K562 (cell line): ENCODE data around the gene CMTR1. TPM values are rescaled to one million over a fixed set of nuclear protein-coding genes. Genes with fewer than 3 reads are reported as not detected.

Experiments
- ATAC-seq: fragments of 200-7000 bp; cut with Tn5 transposase; 3 replicates; pipeline ENCODE4 v1.9.1; 2020; ENCODE audit warnings: moderate library complexity
- BruUV-seq: library from RNA; stranded (reverse); fragments of 400-500 nt; replicated peaks from 2 replicates; lab custom pipeline; 2021; lab: Mats Ljungman, UMichigan
- CTCF ChIA-PET: fragments of 300-600 bp; formaldehyde crosslinking; extraction: SDS; loops from one replicate; lab custom pipeline; 2021; ENCODE audit warnings: low intra/inter-chr PET ratio; lab: Yijun Ruan, JAX
- POLR2A ChIA-PET: fragments of 300-600, 350-650 bp; sonication (Branson Sonifier 250); formaldehyde crosslinking; extraction: SDS; loops from one replicate; lab custom pipeline; 2021; ENCODE audit warnings: antibody characterized with exemption, inconsistent platforms; lab: Yijun Ruan, JAX
- DNase-seq, 4 experiments: peaks; one replicate each; pipeline versions ENCODE4 v3.0.0 to v3.0.0-alpha.2; 2011 to 2018; ENCODE audit warnings: low spot score in 3 of 4, mixed read lengths in 3 of 4; ENCODE audit errors: extremely low read depth in 1 of 4
- FAIRE-seq: peaks from 2 replicates; lab custom pipeline; 2011; peaks lifted over from hg19 to GRCh38; lab: Jason Lieb, UNC
- H2AFZ ChIP-seq: 2 replicates; pipeline ENCODE4 v1.6.0; 2011; ENCODE audit warnings: low read depth, low read length, control low read depth, inconsistent platforms
- H3K27ac ChIP-seq: fragments of 200-600 bp; 3 replicates; pipeline ENCODE4 v1.8.0; 2011; ENCODE audit warnings: low read depth, mild to moderate bottlenecking, control low read depth, inconsistent platforms, low read length, moderate library complexity, mixed read lengths; ENCODE audit errors: extremely low read depth
- H3K27me3 ChIP-seq, 2 experiments: fragments of 300-600 bp in 1 of 2; 2 replicates in 1 of 2; 3 replicates in 1 of 2; pipeline versions ENCODE4 v1.6.0 to v1.8.0; 2011; ENCODE audit warnings: inconsistent platforms in 2 of 2, low read length in 2 of 2, mild to moderate bottlenecking in 1 of 2, mixed read lengths in 1 of 2, moderate library complexity in 1 of 2; ENCODE audit not compliant: control insufficient read depth in 2 of 2, insufficient read depth in 2 of 2
- H3K36me3 ChIP-seq: fragments of 300-600 bp; 3 replicates; pipeline ENCODE4 v1.8.0; 2011; ENCODE audit warnings: mild to moderate bottlenecking, low read length, inconsistent platforms; ENCODE audit not compliant: control insufficient read depth, insufficient read depth
- H3K4me1 ChIP-seq, 2 experiments: fragments of 200-600 bp in 1 of 2; replicated peaks in 1 of 2; 2 replicates in 1 of 2; 3 replicates in 1 of 2; pipeline versions ENCODE4 v1.5.1 to v1.8.0; 2011; ENCODE audit warnings: inconsistent platforms in 2 of 2, low read length in 2 of 2, mild to moderate bottlenecking in 1 of 2, mixed read lengths in 1 of 2, moderate library complexity in 1 of 2; ENCODE audit not compliant: control insufficient read depth in 2 of 2, insufficient read depth in 2 of 2
- H3K4me2 ChIP-seq: 2 replicates; pipeline ENCODE4 v1.6.1; 2011; ENCODE audit warnings: low read length, control low read depth, inconsistent platforms, mixed read lengths; ENCODE audit not compliant: insufficient read depth
- H3K4me3 ChIP-seq: fragments of 200-600 bp; sonication (generic), shearing (Covaris generic); 2 replicates; pipeline ENCODE4 v1.5.1; 2016; ENCODE audit warnings: control low read depth, inconsistent platforms
- H3K79me2 ChIP-seq: fragments of 200-600 bp; 3 replicates; pipeline ENCODE4 v1.8.0; 2011; ENCODE audit warnings: low read length, inconsistent platforms; ENCODE audit not compliant: control insufficient read depth, insufficient read depth
- H3K9ac ChIP-seq, 2 experiments: 2 replicates each; pipeline versions ENCODE4 v1.6.0 to v1.6.1; 2011; ENCODE audit warnings: low read depth in 2 of 2, low read length in 2 of 2, control low read depth in 1 of 2, inconsistent platforms in 1 of 2, mild to moderate bottlenecking in 1 of 2, mixed read lengths in 1 of 2; ENCODE audit not compliant: insufficient read depth in 1 of 2
- H3K9me1 ChIP-seq: one replicate; pipeline ENCODE4 v1.6.0; 2011; ENCODE audit warnings: inconsistent platforms, mild to moderate bottlenecking, low read length, moderate library complexity; ENCODE audit not compliant: control insufficient read depth, insufficient read depth
- H3K9me3 ChIP-seq: replicated peaks from 2 replicates; pipeline ENCODE4 v1.5.1; 2011; ENCODE audit warnings: low read depth, low read length, inconsistent platforms; ENCODE audit not compliant: control insufficient read depth, insufficient read depth
- H4K20me1 ChIP-seq: replicated peaks from 2 replicates; pipeline ENCODE4 v1.6.1; 2011; ENCODE audit warnings: low read length, inconsistent platforms, mixed read lengths; ENCODE audit not compliant: control insufficient read depth, insufficient read depth
- CCNT2 ChIP-seq: IDR thresholded peaks from 2 replicates; pipeline ENCODE4 v1.6.1; 2011; ENCODE audit warnings: borderline replicate concordance, low read depth, mild to moderate bottlenecking, moderate library complexity, mixed read lengths, low read length; ENCODE audit not compliant: insufficient read length; ENCODE audit errors: extremely low read depth
- HDAC1 ChIP-seq, 2 experiments: fragments of 450-650 bp; IDR thresholded peaks; 2 replicates each; pipeline ENCODE4 v1.6.1; 2016 to 2017; ENCODE audit warnings: inconsistent platforms in 1 of 2, mild to moderate bottlenecking in 1 of 2, moderate library complexity in 1 of 2
- ZNF316 ChIP-seq: fragments of 450-650 bp; IDR thresholded peaks from 2 replicates; pipeline ENCODE4 v1.6.1; 2016
- WGBS: fragments of 100-300 bp; shearing (Covaris generic); methylation state at CpG from one replicate; pipeline ENCODE4 v1.1.6; 2016; ENCODE audit warnings: low coverage, mixed read lengths; ENCODE audit not compliant: insufficient coverage; ENCODE audit errors: missing lambda C conversion rate; 5-methylcytosine and 5-hydroxymethylcytosine counted together
- in situ Hi-C: fragments of 300-500 bp; cut with MboI; formaldehyde crosslinking; loops from 4 replicates; pipeline ENCODE4 v1.15.0; 2018; ENCODE audit warnings: inconsistent platforms, mixed read lengths
- intact Hi-C: fragments of 100-400 bp; cut with micrococcal nuclease; formaldehyde crosslinking; loops from 2 replicates; pipeline ENCODE4 v1.14.2; 2022
- polyA plus RNA-seq, 8 experiments: library from polyadenylated mRNA; depleted of rRNA in 4 of 8; stranded (reverse) in 5 of 8; unstranded in 3 of 8; fragments of >200 nt; fragmentation: Nextera tagmentation in 2 of 8; fragmentation: Illumina TruSeq in 1 of 8; extraction: Ambion mirVana in 2 of 8; extraction: Trizol in 1 of 8; gene quantifications; 2 replicates each; pipeline versions ENCODE4 v1.2.1 to v1.2.3, GENCODE V29; 2011 to 2014; ENCODE audit warnings: inconsistent platforms in 1 of 8, missing spikeins in 1 of 8
- total RNA-seq, 7 experiments: library from RNA; depleted of rRNA in 6 of 7; stranded (reverse); fragments of >200 nt in 6 of 7; fragmentation: Illumina TruSeq in 2 of 7; extraction: Trizol in 2 of 7; gene quantifications; 2 replicates each; pipeline versions ENCODE4 v1.2.1 to v1.2.3, GENCODE V29; 2011 to 2021; ENCODE audit warnings: low replicate concordance in 1 of 7
- TF ChIP-seq, protein P1 (sequence below), 2 experiments: fragments of 450-650 bp; IDR thresholded peaks; 2 replicates each; pipeline ENCODE4 v1.6.1; 2016
- TF ChIP-seq, protein P2 (sequence below): fragments of 250-450 bp; sonication (Bioruptor Pico); IDR thresholded peaks from 2 replicates; pipeline ENCODE4 v1.5.0; 2021; ENCODE audit warnings: mild to moderate bottlenecking, borderline replicate concordance

The CMTR1 gene
- total and polyA plus RNA-seq, 9 of the 15 experiments (the other 6 are each of a cell fraction or from before 2014, with no cell fraction given) = 2.9 to 63.5 (median 49.5) TPM

DNA sequence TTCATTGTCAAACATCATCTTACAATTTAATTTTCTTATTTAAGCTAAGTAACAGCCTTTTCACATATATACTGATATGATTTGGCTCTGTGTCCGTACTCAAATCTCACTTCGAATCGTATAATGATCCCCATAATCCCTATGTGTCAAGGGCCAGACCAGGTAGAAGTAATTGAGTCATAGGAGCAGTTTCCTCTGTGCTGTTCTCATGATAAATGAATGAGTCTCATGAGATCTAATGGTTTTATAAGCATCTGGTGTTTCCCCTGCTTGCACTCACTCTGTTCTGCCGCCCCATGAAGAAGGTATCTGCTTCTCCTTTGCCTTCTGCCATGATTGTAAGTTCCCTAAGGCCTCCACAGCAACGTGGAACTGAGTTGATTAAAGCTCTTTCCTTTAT is 25.1 kb upstream of the CMTR1 start:
- H3K4me1 ChIP-seq = no peaks in the 10 kb centered on the region
- FAIRE-seq = no peak
- H3K9me1 ChIP-seq = no peaks in the 10 kb centered on the region
- no peak for DNase-seq
- intact Hi-C loops = no loop called here
- no TSS peak for BruUV-seq
- H3K27ac ChIP-seq = no peak overlapping the region
- POLR2A ChIA-PET = interaction anchor here (0.5 kb wide), 1 partner anchor 10 kb away, joined by 3 read pairs; no protein-coding TSS in a partner anchor
- no peaks in the 10 kb centered on the region for H3K9me3 ChIP-seq
- no peak overlapping the region for H3K4me2 ChIP-seq
- H3K27me3 ChIP-seq = no peaks in the 10 kb centered on the region
- in situ Hi-C loops = no loop called here
- no peak overlapping the region for H3K4me3 ChIP-seq
- CTCF ChIA-PET = no interaction called here
- peak overlapping the region; percentile 40 for H2AFZ ChIP-seq
- no peaks in the 10 kb centered on the region for H4K20me1 ChIP-seq
- 24% methylated on average over 5 of the region's 5 CpGs for WGBS
- no peak overlapping the region for H3K9ac ChIP-seq
- 0 out of 3 replicates have a peak, but pooled peaks have one; percentile 21 for ATAC-seq
- H3K36me3 ChIP-seq = no peaks in the 10 kb centered on the region
- TF ChIP-seq HDAC1 (IDR thresholded peaks at IDR 0.05) (no peak), CCNT2 (no peak), ZNF316 (no peak)
- TF ChIP-seq, protein P1, sequence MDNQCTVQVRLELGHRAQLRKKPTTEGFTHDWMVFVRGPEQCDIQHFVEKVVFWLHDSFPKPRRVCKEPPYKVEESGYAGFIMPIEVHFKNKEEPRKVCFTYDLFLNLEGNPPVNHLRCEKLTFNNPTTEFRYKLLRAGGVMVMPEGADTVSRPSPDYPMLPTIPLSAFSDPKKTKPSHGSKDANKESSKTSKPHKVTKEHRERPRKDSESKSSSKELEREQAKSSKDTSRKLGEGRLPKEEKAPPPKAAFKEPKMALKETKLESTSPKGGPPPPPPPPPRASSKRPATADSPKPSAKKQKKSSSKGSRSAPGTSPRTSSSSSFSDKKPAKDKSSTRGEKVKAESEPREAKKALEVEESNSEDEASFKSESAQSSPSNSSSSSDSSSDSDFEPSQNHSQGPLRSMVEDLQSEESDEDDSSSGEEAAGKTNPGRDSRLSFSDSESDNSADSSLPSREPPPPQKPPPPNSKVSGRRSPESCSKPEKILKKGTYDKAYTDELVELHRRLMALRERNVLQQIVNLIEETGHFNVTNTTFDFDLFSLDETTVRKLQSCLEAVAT (IDR thresholded peaks at IDR 0.05) = no peak
- TF ChIP-seq, protein P2, sequence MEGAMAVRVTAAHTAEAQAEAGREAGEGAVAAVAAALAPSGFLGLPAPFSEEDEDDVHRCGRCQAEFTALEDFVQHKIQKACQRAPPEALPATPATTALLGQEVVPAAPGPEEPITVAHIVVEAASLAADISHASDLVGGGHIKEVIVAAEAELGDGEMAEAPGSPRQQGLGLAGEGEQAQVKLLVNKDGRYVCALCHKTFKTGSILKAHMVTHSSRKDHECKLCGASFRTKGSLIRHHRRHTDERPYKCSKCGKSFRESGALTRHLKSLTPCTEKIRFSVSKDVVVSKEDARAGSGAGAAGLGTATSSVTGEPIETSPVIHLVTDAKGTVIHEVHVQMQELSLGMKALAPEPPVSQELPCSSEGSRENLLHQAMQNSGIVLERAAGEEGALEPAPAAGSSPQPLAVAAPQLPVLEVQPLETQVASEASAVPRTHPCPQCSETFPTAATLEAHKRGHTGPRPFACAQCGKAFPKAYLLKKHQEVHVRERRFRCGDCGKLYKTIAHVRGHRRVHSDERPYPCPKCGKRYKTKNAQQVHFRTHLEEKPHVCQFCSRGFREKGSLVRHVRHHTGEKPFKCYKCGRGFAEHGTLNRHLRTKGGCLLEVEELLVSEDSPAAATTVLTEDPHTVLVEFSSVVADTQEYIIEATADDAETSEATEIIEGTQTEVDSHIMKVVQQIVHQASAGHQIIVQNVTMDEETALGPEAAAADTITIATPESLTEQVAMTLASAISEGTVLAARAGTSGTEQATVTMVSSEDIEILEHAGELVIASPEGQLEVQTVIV (CRISPR knock-in tag) = no peak
- H3K79me2 ChIP-seq = no peaks in the 10 kb centered on the region
